ENCODE measurements around the gene RND1. TPM values are rescaled to one million over a fixed set of nuclear protein-coding genes. Genes with fewer than 3 reads are reported as not detected.

RND1 gene
- total and polyA plus RNA-seq, 2 of the 8 experiments (the other 6 are each of a cell fraction or from before 2014, with no cell fraction given) = 15.8 to 17.1 TPM

DNA sequence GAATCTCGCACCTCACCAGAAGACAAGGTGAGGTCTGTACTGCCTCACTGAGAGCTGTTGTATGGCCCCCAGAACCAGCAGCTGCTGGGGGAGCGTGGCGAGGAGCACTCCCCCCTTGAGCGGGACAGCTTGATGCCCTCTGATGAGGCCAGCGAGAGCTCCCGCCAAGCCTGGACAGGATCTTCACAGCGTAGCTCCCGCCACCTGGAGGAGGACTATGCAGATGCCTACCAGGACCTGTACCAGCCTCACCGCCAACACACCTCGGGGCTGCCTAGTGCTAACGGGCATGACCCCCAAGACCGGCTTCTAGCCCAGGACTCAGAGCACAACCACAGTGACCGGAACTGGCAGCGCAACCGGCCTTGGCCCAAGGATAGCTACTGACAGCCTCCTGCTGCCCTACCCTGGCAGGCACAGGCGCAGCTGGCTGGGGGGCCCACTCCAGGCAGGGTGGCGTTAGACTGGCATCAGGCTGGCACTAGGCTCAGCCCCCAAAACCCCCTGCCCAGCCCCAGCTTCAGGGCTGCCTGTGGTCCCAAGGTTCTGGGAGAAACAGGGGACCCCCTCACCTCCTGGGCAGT is 38.1 kb downstream of the RND1 start:
- no peak overlapping the region for H3K4me3 ChIP-seq (ENCODE audit: extremely low read depth in 1 of 4, insufficient read depth in 2 of 4, low read depth in 3 of 4, low read length in 4 of 4)
- no peak overlapping the region for H2BK20ac ChIP-seq (ENCODE audit: low read length)
- H4K8ac ChIP-seq (ENCODE audit: extremely low read depth, insufficient read depth, low read length) = no peak overlapping the region
- peaks cover 3% of the 10 kb centered on the region; the same call in 1 of the 2 replicates for H3K23me2 ChIP-seq (ENCODE audit: low read depth, low read length)
- H3K27ac ChIP-seq (ENCODE audit: low read depth, low read length) = no peak overlapping the region
- H3K27me3 ChIP-seq (replicated peaks in 1 of 4; ENCODE audit: control insufficient read depth in 3 of 4, extremely low read depth in 1 of 4, insufficient read depth in 3 of 4, low read length in 3 of 4) = no peaks in the 10 kb centered on the region
- no peak overlapping the region for H2BK15ac ChIP-seq (ENCODE audit: low read length)
- peaks cover 32 to 52% (median 44%) of the 10 kb centered on the region in 4 experiments for H3K36me3 ChIP-seq (ENCODE audit: control insufficient read depth in 2 of 4, insufficient read depth in 4 of 4, low read length in 3 of 4)
- H4K91ac ChIP-seq (replicated peaks; ENCODE audit: insufficient read length, low read length) = no peak overlapping the region
- peaks cover 5 to 15% of the 10 kb centered on the region in 2 experiments for H4K20me1 ChIP-seq (replicated peaks in 1 of 2; ENCODE audit: control insufficient read depth in 1 of 2, insufficient read depth in 2 of 2, low read length in 2 of 2)
- H3K14ac ChIP-seq (ENCODE audit: insufficient read length) = no peak overlapping the region
- 94% methylated on average over 16 of the region's 17 CpGs; no CpG with 5 or more reads in 1 of the 2 experiments for WGBS, 2 experiments (ENCODE audit: extremely low coverage in 1 of 2, insufficient coverage in 1 of 2, insufficient read length in 1 of 2, insufficient replicate concordance in 2 of 2, low coverage in 1 of 2, low lambda C conversion rate in 2 of 2, missing lambda C conversion rate in 1 of 2)
- CTCF ChIA-PET (ENCODE audit: partially characterized antibody) = interaction anchor here (0.5 to 10.1 kb wide), 12 partner anchors 11 to 216 kb away, joined by 3 to 121 read pairs (median 4); partner anchors contain the start of genes CACNB3 and WNT1
- H3K79me1 ChIP-seq (ENCODE audit: low read depth, low read length) = no peaks in the 10 kb centered on the region
- H3K4me1 ChIP-seq (replicated peaks in 1 of 4; ENCODE audit: control insufficient read depth in 3 of 4, insufficient read depth in 4 of 4, low read length in 3 of 4) = peaks cover 0 to 4% (median 0%) of the 10 kb centered on the region in 4 experiments; a peak in 1 of 7 replicates
- no peak overlapping the region for H3K56ac ChIP-seq (replicated peaks; ENCODE audit: insufficient read length, low read depth, low read length)
- H2AFZ ChIP-seq (ENCODE audit: low read length) = no peak overlapping the region
- H3K9me3 ChIP-seq (ENCODE audit: insufficient read depth in 2 of 2, low read depth in 1 of 2, low read length in 1 of 2) = no peaks in the 10 kb centered on the region
- H2BK120ac ChIP-seq (replicated peaks; ENCODE audit: low read depth, low read length) = no peak overlapping the region
- POLR2A ChIA-PET (ENCODE audit: partially characterized antibody) = interaction anchor here (1.0 to 8.3 kb wide), 9 partner anchors 10 to 223 kb away, joined by 3 to 48 read pairs (median 4); partner anchors contain the start of genes DDX23 and RND1
- no peaks in the 10 kb centered on the region for H3K79me2 ChIP-seq (ENCODE audit: control insufficient read depth in 1 of 2, insufficient read depth in 2 of 2, low read length in 2 of 2)
- no peak overlapping the region for H3K9ac ChIP-seq (replicated peaks in 1 of 4; ENCODE audit: extremely low read depth in 1 of 4, low read depth in 3 of 4, low read length in 3 of 4)
- no peak overlapping the region for H3K4ac ChIP-seq (replicated peaks; ENCODE audit: insufficient read length, low read depth, low read length)
- H2BK5ac ChIP-seq (ENCODE audit: low read depth, low read length) = no peak overlapping the region
- FAIRE-seq (no peak), DNase-seq (ENCODE audit: low read depth in 1 of 2, low spot score in 2 of 2) (no peak)
- no peak overlapping the region for H4K5ac ChIP-seq (ENCODE audit: insufficient read length, low read depth, low read length)
- no peak overlapping the region for H2AK5ac ChIP-seq (ENCODE audit: low read depth, low read length)
- H3K18ac ChIP-seq (ENCODE audit: extremely low read depth, low read length) = no peak overlapping the region
- no peak overlapping the region for H3K4me2 ChIP-seq (ENCODE audit: insufficient read depth in 1 of 2, low read depth in 2 of 2, low read length in 2 of 2)
- H3K23ac ChIP-seq (ENCODE audit: insufficient read length) = no peak overlapping the region
- H2BK12ac ChIP-seq (ENCODE audit: low read depth, low read length) = no peak overlapping the region
- TF ChIP-seq, protein P1, sequence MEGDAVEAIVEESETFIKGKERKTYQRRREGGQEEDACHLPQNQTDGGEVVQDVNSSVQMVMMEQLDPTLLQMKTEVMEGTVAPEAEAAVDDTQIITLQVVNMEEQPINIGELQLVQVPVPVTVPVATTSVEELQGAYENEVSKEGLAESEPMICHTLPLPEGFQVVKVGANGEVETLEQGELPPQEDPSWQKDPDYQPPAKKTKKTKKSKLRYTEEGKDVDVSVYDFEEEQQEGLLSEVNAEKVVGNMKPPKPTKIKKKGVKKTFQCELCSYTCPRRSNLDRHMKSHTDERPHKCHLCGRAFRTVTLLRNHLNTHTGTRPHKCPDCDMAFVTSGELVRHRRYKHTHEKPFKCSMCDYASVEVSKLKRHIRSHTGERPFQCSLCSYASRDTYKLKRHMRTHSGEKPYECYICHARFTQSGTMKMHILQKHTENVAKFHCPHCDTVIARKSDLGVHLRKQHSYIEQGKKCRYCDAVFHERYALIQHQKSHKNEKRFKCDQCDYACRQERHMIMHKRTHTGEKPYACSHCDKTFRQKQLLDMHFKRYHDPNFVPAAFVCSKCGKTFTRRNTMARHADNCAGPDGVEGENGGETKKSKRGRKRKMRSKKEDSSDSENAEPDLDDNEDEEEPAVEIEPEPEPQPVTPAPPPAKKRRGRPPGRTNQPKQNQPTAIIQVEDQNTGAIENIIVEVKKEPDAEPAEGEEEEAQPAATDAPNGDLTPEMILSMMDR (IDR thresholded peaks at IDR 0.05; ENCODE audit: control extremely low read depth in 1 of 3, insufficient read depth in 1 of 3, low read depth in 1 of 3, low read length in 3 of 3) = no peak
- TF ChIP-seq TAF1 (IDR thresholded peaks at IDR 0.05; ENCODE audit: low read depth, low read length) (no peak), NANOG (IDR thresholded peaks at IDR 0.05; ENCODE audit: insufficient read depth, low read depth, low read length, poor library complexity, severe bottlenecking) (no peak), MAFK (IDR thresholded peaks at IDR 0.05; ENCODE audit: low read depth, low read length) (no peak), SP1 (IDR thresholded peaks at IDR 0.05; ENCODE audit: low read depth, low read length) (no peak), SP4 (IDR thresholded peaks at IDR 0.05; ENCODE audit: low read length) (no peak), TEAD4 (IDR thresholded peaks at IDR 0.05; ENCODE audit: low read depth, low read length) (no peak), CREB1 (IDR thresholded peaks at IDR 0.05) (no peak), CBX5 (IDR thresholded peaks at IDR 0.05; ENCODE audit: low read depth, low read length) (no peak), FOSL1 (IDR thresholded peaks at IDR 0.05; ENCODE audit: insufficient read depth, low read depth, low read length) (no peak), CHD1 (IDR thresholded peaks at IDR 0.05; ENCODE audit: low read depth, low read length) (no peak)
